ENCODE results near the gene GSTA5.
"Not testable (repeated sequence)": the region's sequence is repeated elsewhere in the genome, so short reads cannot be mapped to it uniquely, and the experiment has no call there.

GSTA5 gene

DNA sequence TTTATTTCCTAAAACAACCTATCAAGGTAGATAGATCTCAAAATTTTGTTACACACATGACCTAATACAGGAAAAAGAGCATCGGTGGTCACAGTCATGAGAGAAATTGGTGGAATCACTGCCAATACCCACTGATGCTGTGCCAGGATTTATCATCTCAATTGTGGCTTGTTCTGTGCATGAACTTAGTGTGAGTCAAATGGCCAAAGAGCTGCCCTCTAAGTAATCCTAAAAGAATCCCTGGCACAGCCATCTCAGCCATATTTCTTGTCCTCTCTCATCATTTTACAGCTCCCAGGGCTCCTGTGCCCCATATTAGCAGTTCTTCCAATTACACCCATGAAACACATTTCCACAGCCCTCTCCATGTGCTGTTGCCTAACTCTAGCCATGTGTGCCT lies 6.1 kb downstream of the GSTA5 start:
- no peak for DNase-seq (ENCODE audit: low read depth)

- not testable (repeated sequence) for DNase-seq (ENCODE audit: low read depth)
Measured at GRCh38 chr6:52830869-52831268, 9.7 kb downstream of the GSTA5 start.

GRCh38 chr6:52829046-52829817 lies 11.4 kb downstream of the GSTA5 start:
- no peak for DNase-seq (ENCODE audit: low read depth)

DNA sequence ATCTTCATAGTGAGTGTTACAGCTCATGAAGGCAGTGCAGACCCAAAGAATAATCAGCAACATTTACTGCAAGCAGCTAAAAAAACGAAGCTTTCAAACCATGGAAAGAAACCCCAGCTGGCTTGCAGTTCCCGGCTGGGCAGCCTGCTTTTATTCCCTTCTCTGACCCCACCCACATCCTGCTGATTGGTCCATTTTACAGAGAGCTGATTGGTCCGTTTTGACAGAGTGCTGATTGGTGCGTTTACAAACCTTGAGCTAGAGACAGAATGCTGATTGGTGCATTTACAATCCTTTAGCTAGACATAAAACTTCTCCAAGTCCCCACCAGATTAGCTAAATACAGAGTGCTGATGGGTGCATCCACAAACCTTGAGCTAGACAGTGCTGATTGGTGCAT lies 12.0 kb downstream of the GSTA5 start:
- DNase-seq (ENCODE audit: low read depth) = not testable (repeated sequence)

- DNase-seq (ENCODE audit: low read depth) = not testable (repeated sequence)
Measured at GRCh38 chr6:52827073-52827783, 13.4 kb downstream of the GSTA5 start.

DNA sequence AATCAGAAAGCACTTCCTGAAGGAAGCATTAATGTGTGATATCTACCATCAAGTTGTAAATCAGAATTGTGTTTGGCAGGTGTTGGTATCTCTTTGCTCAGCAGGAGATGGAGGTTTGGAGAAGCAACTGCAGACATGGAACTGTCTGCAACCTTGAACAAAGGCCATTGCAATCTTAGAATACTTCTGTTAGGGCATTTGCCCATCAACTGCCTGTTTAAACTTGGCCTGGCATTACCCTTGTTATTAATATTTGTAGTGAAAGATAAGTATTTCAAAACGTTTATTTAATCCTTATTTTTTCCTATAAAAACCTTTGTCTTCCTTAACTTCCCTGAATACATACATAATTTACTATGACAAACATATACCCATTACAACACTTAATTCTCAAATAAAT lies 14.1 kb downstream of the GSTA5 start:
- DNase-seq (ENCODE audit: low read depth) = no peak

DNA sequence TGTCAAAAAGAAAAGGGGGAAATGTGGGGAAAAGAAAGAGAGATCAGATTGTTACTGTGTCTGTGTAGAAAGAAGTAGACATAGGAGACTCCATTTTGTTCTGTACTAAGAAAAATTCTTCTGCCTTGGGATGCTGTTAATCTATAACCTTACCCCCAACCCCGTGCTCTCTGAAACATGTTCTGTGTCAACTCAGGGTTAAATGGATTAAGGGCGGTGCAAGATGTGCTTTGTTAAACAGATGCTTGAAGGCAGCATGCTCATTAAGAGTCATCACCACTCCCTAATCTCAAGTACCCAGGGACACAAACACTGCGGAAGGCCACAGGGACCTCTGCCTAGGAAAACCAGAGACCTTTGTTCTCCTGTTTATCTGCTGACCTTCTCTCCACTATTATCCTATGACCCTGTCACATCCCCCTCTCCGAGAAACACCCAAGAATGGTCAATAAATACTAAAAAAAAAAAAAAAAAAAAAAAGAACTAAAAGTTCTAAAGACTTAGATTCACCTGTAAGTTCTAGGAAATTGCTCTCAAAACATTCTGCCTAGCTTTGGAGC lies 14.6 kb downstream of the GSTA5 start:
- not testable (repeated sequence) for DNase-seq (ENCODE audit: low read depth)

GRCh38 chr6:52825270-52825793 lies 15.3 kb downstream of the GSTA5 start:
- DNase-seq (ENCODE audit: low read depth) = not testable (repeated sequence)

- no peak for DNase-seq (ENCODE audit: low read depth)
Measured at GRCh38 chr6:52821842-52822241, 18.8 kb downstream of the GSTA5 start.

DNA sequence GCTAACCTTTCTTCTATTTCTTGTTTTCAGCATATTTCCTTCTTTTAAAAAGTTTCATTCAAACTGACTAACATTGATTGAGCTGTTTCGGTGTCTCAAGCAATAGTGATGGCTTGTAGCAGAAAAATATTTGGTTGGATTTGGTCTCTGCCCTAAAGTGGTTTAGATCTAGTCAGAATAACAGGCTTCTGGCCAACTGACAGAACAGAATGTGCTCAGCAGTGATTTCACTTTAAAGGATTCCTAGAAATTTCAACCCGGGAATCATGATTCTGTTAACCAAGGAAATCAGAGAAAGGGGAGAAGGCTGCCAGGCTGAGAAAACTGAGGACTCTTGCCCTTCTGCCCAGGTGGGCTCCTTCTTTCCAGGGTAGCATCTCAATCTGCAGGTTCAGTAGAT lies 20.4 kb downstream of the GSTA5 start:
- DNase-seq (ENCODE audit: low read depth) = no peak

DNA sequence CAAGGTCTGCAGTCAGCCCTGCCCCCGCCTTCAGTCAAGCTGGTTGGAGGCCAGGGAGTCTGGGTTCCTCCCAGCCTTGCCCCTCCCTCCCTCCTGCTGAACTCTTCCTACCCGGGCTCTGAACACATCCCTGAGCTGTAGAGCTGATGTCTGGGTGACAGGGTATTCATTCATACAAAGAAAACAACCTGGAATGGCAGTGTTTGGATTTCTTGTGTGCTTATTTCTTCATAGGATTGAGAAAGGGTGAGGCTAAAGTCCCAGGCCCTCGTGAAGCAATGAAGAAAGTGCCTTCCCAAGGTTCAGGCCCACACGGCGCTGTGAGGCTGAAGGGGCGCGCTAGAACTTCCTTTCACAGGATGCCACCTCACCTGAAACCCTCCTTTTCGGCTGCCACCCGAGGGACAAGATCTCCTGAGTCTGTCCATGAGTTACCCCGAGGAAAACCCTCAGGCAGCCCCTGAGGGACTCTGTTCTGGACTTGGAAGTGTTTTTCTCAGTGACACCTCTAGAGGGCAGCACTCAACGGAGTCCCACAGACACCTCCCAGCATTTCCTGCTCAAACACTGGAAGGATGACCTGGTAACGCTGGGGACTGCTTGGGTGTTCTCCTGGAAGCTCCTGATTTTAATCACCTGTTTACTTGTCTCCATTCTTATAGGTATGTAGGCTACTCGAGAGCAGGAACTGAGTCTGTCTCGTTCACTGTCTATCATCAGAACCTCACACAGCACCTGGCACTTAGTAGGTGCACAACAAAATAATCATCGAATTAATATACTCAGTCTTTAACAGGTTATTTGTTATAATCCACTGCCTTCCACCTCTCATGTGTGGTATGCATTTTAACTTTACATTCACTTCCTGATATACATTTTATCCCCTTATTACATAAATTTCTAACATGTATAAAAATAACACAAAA lies 25.2 kb downstream of the GSTA5 start:
- peak; percentile 9 for DNase-seq (ENCODE audit: low read depth)

GRCh38 chr6:52814545-52814944 lies 26.1 kb downstream of the GSTA5 start:
- DNase-seq (ENCODE audit: low read depth) = not testable (repeated sequence)

DNA sequence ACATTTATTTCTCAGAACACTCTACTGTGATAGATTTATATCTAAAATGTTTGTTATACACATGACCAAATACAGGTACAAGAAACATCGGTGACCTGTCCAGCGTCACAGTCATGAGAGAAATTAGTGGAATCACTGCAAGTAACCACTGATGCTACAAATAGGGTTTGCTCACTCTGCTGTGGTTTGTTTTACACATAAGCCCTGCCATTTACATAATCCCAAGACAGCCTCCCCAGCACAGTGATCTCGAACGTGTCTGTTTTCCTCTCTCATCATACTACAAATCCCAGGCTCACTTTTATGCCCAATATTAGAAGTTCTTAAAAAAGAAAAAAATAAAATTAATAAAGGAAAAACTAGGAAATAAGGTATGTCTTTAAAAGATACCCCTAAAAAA lies 30.8 kb downstream of the GSTA5 start:
- not testable (repeated sequence) for DNase-seq (ENCODE audit: low read depth)

DNA sequence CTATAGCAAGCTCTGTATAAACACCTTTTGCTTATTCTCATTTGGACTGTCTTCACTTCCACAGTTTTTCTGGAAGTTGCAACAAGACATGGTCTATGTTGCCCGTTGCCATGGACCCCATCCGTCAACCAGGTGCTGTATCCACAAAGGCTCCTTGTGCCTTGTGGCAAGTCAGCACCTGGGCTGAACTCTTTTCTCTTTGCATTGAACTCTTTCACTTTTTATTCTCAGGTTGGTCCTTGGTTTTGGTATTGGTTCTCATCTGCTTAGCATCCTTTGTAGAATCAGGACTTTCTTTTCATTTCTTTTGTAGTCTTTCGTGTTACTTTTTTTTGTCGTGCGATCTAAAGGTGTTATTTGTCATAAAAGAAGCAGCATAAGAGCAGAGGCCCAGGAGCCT lies 32.0 kb downstream of the GSTA5 start:
- DNase-seq (ENCODE audit: low read depth) = no peak

GRCh38 chr6:52803668-52804255 lies 36.9 kb downstream of the GSTA5 start, which contains the start of gene GSTA1:
TSS of gene GSTA1 (minus strand) at chr6:52803816. CDS start at chr6:52799267, 4,549 bp downstream.
- DNase-seq (ENCODE audit: low read depth) = not testable (repeated sequence)

- no peak for DNase-seq (ENCODE audit: low read depth)
Measured at GRCh38 chr6:52802806-52803205, 37.8 kb downstream of the GSTA5 start.

DNA sequence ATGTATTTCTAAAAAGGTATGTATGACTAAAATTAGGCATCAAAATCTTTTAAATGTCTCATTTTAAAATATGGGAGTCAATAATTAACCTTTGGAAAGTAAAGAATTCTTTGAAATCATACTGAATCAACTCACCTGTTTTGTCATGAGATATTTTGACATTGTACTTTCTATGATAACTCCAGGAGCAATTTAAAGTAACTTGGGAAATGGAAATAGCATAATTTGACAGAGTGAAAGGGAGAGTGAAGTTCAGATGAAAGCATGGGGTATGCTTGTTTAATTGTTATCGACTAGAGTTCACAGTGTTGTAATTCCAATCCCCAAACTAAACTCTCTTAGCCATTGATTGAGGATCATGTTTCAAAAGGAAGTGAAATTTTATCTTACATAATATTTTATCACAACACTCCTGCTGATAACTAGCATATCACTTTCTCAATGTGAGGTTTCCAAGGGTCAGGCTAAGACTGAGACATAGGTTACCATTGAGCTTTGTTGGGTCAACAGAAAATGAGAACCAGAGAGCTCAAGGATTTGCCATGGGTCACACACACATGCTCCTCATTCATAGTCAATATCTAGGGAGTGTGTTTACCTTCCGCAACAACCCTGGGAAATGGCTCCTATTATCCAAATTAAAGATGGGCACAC lies 39.3 kb downstream of the GSTA5 start:
- no peak for DNase-seq (ENCODE audit: low read depth)

- DNase-seq (ENCODE audit: low read depth) = not testable (repeated sequence)
Measured at GRCh38 chr6:52799272-52799671, 41.3 kb downstream of the GSTA5 start.

- not testable (repeated sequence) for DNase-seq (ENCODE audit: low read depth)
Measured at GRCh38 chr6:52794366-52794765, 46.2 kb downstream of the GSTA5 start.

GRCh38 chr6:52790861-52791260 lies 49.8 kb downstream of the GSTA5 start:
- DNase-seq (ENCODE audit: low read depth) = no peak

- not testable (repeated sequence) for DNase-seq (ENCODE audit: low read depth)
Measured at GRCh38 chr6:52789658-52790057, 51.0 kb downstream of the GSTA5 start.
